Testis (tissue), 2 donors: Measurements from ENCODE around the gene ACSM5.

Experiments used
- CTCF ChIP-seq, 3 experiments: fragments of 450-650 bp in 2 of 3; fragments of 200-600 bp in 1 of 3; sonication (generic) in 1 of 3; IDR thresholded peaks; one replicate each; pipeline ENCODE4 v1.5.1; 2016 to 2019; ENCODE audit warnings: antibody characterized with exemption in 3 of 3, mild to moderate bottlenecking in 2 of 3, moderate library complexity in 1 of 3
- POLR2A ChIP-seq: fragments of 450-650 bp; IDR thresholded peaks from one replicate; pipeline ENCODE4 v1.6.1; 2017; ENCODE audit warnings: antibody characterized with exemption, mild to moderate bottlenecking, moderate library complexity

- TF ChIP-seq CTCF (IDR thresholded peaks at IDR 0.05) (no peak), POLR2A (no peak)
Observed at GRCh38 chr16:20391045-20391444, 18.3 kb upstream of the ACSM5 start.
